Suprapubic skin (tissue), 3 donors: ENCODE measurements around the gene CCDC126.

Source experiments
- POLR2A ChIP-seq, 2 donors: fragments of 450-650 bp; IDR thresholded peaks; one replicate each; pipeline ENCODE4 v1.6.1; 2017; ENCODE audit warnings: antibody characterized with exemption in 2 of 2, mild to moderate bottlenecking in 2 of 2, moderate library complexity in 2 of 2
- TF ChIP-seq, protein P1 (sequence below), 2 donors: fragments of 200-600 bp in 1 of 2; fragments of 450-650 bp in 1 of 2; sonication (generic) in 1 of 2; IDR thresholded peaks; one replicate each; pipeline ENCODE4 v1.5.1; 2016 to 2019; ENCODE audit warnings: antibody characterized with exemption in 2 of 2, mild to moderate bottlenecking in 1 of 2, moderate library complexity in 1 of 2

DNA sequence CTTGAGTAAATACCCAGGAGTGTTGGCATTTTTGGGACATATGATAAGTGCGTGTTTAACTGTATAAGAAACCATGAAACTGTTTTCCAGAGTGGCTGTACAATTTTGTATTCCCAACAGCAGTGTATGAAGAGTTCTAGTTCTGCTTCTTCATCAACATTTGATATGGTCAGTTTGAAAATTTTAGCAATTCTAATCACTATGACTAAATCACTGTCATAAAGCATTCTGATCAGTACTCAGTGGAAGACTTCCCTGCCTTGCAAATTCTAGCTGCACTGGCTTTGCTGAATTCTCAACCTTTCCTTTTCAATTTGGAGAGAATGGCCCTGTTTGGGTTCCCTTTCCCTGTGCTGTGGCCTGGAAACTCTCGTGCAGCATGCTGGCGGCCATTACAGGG lies 64.2 kb downstream of the CCDC126 start:
- TF ChIP-seq, protein P1, sequence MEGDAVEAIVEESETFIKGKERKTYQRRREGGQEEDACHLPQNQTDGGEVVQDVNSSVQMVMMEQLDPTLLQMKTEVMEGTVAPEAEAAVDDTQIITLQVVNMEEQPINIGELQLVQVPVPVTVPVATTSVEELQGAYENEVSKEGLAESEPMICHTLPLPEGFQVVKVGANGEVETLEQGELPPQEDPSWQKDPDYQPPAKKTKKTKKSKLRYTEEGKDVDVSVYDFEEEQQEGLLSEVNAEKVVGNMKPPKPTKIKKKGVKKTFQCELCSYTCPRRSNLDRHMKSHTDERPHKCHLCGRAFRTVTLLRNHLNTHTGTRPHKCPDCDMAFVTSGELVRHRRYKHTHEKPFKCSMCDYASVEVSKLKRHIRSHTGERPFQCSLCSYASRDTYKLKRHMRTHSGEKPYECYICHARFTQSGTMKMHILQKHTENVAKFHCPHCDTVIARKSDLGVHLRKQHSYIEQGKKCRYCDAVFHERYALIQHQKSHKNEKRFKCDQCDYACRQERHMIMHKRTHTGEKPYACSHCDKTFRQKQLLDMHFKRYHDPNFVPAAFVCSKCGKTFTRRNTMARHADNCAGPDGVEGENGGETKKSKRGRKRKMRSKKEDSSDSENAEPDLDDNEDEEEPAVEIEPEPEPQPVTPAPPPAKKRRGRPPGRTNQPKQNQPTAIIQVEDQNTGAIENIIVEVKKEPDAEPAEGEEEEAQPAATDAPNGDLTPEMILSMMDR (IDR thresholded peaks at IDR 0.05): no peak
- TF ChIP-seq POLR2A (IDR thresholded peaks at IDR 0.05): no peak
